Measurements from ENCODE around the gene CALML4. TPM values are rescaled to one million over a fixed set of nuclear protein-coding genes. Genes with fewer than 3 reads are reported as not detected.

Gene CALML4
- total RNA-seq, 1 donor from 2014 or later, result 0.91 TPM

DNA sequence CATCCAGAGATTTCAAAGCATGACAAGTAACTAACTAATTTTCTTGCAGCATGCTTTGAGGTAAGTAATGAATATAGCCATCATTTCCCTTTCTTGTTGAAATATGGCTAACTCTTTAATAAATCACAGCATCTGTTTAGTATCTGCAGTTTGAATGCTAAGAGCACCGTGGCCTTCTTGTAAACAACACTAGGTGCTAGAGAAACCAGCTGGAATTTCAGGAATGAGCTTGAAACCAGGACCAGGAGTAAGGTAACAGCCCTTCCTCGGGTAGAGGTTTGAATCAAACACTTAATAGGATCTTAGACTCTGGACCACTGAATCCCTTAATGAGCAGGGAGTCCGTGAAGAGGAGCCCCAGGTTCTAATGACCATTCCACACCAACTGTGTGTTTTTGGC, 13.6 kb downstream of the CALML4 start:
- peaks cover 15% of the 10 kb centered on the region for H3K36me3 Mint-ChIP-seq (ENCODE audit: low read depth, unreplicated experiment)
- no peak overlapping the region for H3K4me3 ChIP-seq (ENCODE audit: insufficient read depth, low read depth, low read length)
- H3K27ac ChIP-seq (ENCODE audit: low read depth, low read length), result no peak overlapping the region

DNA sequence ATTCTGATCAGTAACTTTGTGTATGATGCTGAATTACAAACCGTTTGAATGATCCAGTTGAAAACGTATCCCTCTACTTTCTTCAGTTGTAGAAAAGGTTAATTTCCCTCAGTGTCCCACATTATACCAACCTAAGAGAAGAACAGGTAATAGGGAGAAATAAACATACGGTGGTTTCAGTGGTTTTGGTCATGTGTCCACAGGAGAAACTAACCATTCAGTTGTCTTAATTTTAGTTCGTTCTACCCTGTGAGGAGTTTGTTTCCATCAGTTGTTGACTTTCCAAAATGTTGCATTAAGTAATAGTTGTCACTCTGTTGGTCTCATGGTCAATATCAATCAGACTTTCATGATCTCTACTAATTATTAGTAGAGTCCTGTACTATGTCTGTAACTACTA, 15.1 kb downstream of the CALML4 start:
- Mint-ChIP-seq H3K4me1 (ENCODE audit: low read depth, unreplicated experiment) (peaks cover 2% of the 10 kb centered on the region), H3K9me3 (ENCODE audit: unreplicated experiment) (no peaks in the 10 kb centered on the region), H3K27ac (ENCODE audit: unreplicated experiment) (no peak overlapping the region), H3K36me3 (ENCODE audit: low read depth, unreplicated experiment) (peaks cover 17% of the 10 kb centered on the region), H3K4me3 (ENCODE audit: unreplicated experiment) (no peak overlapping the region), H3K27me3 (ENCODE audit: low read depth, unreplicated experiment) (no peaks in the 10 kb centered on the region)
- Histone ChIP-seq H2AFZ (ENCODE audit: low read depth, low read length) (no peak overlapping the region), H3K27me3 (ENCODE audit: insufficient read depth, low read length) (no peaks in the 10 kb centered on the region), H3K4me2 (ENCODE audit: low read length) (no peak overlapping the region), H3K4me1 (ENCODE audit: insufficient read depth, low read length) (peaks cover 14% of the 10 kb centered on the region), H4K20me1 (ENCODE audit: insufficient read depth, low read length) (no peaks in the 10 kb centered on the region), H3K36me3 (ENCODE audit: insufficient read depth, low read length) (peaks cover 30% of the 10 kb centered on the region), H3K27ac (ENCODE audit: low read depth, low read length) (no peak overlapping the region), H3K9me3 (ENCODE audit: insufficient read depth, low read depth, low read length) (no peaks in the 10 kb centered on the region), H3K9ac (ENCODE audit: low read length) (no peak overlapping the region), H3K4me3 (ENCODE audit: insufficient read depth, low read depth, low read length) (no peak overlapping the region), H3K79me2 (ENCODE audit: insufficient read depth, low read length) (no peaks in the 10 kb centered on the region)
- FAIRE-seq (no peak), DNase-seq (ENCODE audit: low read depth) (no peak)
- no peak for TF ChIP-seq EZH2 (IDR thresholded peaks at IDR 0.05; ENCODE audit: insufficient read depth, low read length)
- TF ChIP-seq, protein P1, sequence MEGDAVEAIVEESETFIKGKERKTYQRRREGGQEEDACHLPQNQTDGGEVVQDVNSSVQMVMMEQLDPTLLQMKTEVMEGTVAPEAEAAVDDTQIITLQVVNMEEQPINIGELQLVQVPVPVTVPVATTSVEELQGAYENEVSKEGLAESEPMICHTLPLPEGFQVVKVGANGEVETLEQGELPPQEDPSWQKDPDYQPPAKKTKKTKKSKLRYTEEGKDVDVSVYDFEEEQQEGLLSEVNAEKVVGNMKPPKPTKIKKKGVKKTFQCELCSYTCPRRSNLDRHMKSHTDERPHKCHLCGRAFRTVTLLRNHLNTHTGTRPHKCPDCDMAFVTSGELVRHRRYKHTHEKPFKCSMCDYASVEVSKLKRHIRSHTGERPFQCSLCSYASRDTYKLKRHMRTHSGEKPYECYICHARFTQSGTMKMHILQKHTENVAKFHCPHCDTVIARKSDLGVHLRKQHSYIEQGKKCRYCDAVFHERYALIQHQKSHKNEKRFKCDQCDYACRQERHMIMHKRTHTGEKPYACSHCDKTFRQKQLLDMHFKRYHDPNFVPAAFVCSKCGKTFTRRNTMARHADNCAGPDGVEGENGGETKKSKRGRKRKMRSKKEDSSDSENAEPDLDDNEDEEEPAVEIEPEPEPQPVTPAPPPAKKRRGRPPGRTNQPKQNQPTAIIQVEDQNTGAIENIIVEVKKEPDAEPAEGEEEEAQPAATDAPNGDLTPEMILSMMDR (IDR thresholded peaks at IDR 0.05; ENCODE audit: insufficient read depth, low read depth, low read length), result no peak

More for the DNA sequence above, 13.6 kb downstream of the CALML4 start:
- Mint-ChIP-seq H3K4me3 (ENCODE audit: unreplicated experiment) (no peak overlapping the region), H3K27me3 (ENCODE audit: low read depth, unreplicated experiment) (no peaks in the 10 kb centered on the region), H3K27ac (ENCODE audit: unreplicated experiment) (no peak overlapping the region), H3K9me3 (ENCODE audit: unreplicated experiment) (no peaks in the 10 kb centered on the region), H3K4me1 (ENCODE audit: low read depth, unreplicated experiment) (peaks cover 9% of the 10 kb centered on the region)
- no peak for TF ChIP-seq EZH2 (IDR thresholded peaks at IDR 0.05; ENCODE audit: insufficient read depth, low read length)
- TF ChIP-seq, protein P1 (IDR thresholded peaks at IDR 0.05; ENCODE audit: insufficient read depth, low read depth, low read length), result no peak
- Histone ChIP-seq H2AFZ (ENCODE audit: low read depth, low read length) (no peak overlapping the region), H3K4me1 (ENCODE audit: insufficient read depth, low read length) (peaks cover 12% of the 10 kb centered on the region), H3K27me3 (ENCODE audit: insufficient read depth, low read length) (no peaks in the 10 kb centered on the region), H3K79me2 (ENCODE audit: insufficient read depth, low read length) (no peaks in the 10 kb centered on the region), H4K20me1 (ENCODE audit: insufficient read depth, low read length) (no peaks in the 10 kb centered on the region), H3K9me3 (ENCODE audit: insufficient read depth, low read depth, low read length) (no peaks in the 10 kb centered on the region), H3K4me2 (ENCODE audit: low read length) (no peak overlapping the region), H3K9ac (ENCODE audit: low read length) (no peak overlapping the region), H3K36me3 (ENCODE audit: insufficient read depth, low read length) (peaks cover 27% of the 10 kb centered on the region)
- no peak for FAIRE-seq
- DNase-seq (ENCODE audit: low read depth), result no peak

DNA sequence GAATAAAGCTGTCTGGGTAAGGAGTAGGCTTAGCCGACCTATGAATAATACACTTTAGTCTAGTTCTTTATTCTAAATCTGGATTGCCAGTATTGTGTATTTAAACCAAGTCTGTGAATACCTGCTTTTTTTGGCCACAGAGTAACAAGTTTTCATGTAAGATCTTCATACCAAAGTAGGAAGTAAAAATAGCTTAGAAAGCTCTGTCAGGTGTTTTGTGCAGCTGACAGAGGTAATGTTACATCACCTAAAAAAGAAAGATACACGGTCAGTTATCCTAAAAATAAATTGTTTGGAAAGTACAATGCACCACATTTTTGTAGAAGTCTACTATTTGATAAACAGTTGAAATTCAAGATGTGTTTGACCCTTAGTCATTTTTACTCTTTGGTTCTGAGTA, 16.5 kb downstream of the CALML4 start:
- FAIRE-seq, result no peak
- H3K36me3 ChIP-seq (ENCODE audit: insufficient read depth, low read length), result peaks cover 35% of the 10 kb centered on the region
- no peak overlapping the region for H2AFZ ChIP-seq (ENCODE audit: low read depth, low read length)

More for the DNA sequence above, 16.5 kb downstream of the CALML4 start:
- no peaks in the 10 kb centered on the region for H3K79me2 ChIP-seq (ENCODE audit: insufficient read depth, low read length)
- H3K9me3 ChIP-seq (ENCODE audit: insufficient read depth, low read depth, low read length), result no peaks in the 10 kb centered on the region
- H3K4me2 ChIP-seq (ENCODE audit: low read length), result no peak overlapping the region
- peaks cover 14% of the 10 kb centered on the region for H3K4me1 ChIP-seq (ENCODE audit: insufficient read depth, low read length)
- no peak overlapping the region for H3K9ac ChIP-seq (ENCODE audit: low read length)
- H3K4me3 ChIP-seq (ENCODE audit: insufficient read depth, low read depth, low read length), result no peak overlapping the region
- TF ChIP-seq EZH2 (IDR thresholded peaks at IDR 0.05; ENCODE audit: insufficient read depth, low read length), result no peak
- Mint-ChIP-seq H3K4me3 (ENCODE audit: unreplicated experiment) (no peak overlapping the region), H3K4me1 (ENCODE audit: low read depth, unreplicated experiment) (peaks cover 4% of the 10 kb centered on the region), H3K27ac (ENCODE audit: unreplicated experiment) (no peak overlapping the region), H3K27me3 (ENCODE audit: low read depth, unreplicated experiment) (no peaks in the 10 kb centered on the region), H3K9me3 (ENCODE audit: unreplicated experiment) (no peaks in the 10 kb centered on the region), H3K36me3 (ENCODE audit: low read depth, unreplicated experiment) (peaks cover 18% of the 10 kb centered on the region)
- no peak for DNase-seq (ENCODE audit: low read depth)
- H3K27ac ChIP-seq (ENCODE audit: low read depth, low read length), result no peak overlapping the region
- H3K27me3 ChIP-seq (ENCODE audit: insufficient read depth, low read length), result no peaks in the 10 kb centered on the region
- H4K20me1 ChIP-seq (ENCODE audit: insufficient read depth, low read length), result no peaks in the 10 kb centered on the region
